Duodenal mucosa (tissue), 2 donors: ENCODE measurements around the gene PSMA8.
"Not testable (repeated sequence)": the region's sequence is repeated elsewhere in the genome, so short reads cannot be mapped to it uniquely, and the experiment has no call there.

Experiments used
- H3K27ac ChIP-seq: one replicate; pipeline ENCODE4 v1.7.0; 2013; ENCODE audit warnings: low read depth, low read length
- H3K27me3 ChIP-seq, 2 donors: one replicate each; pipeline ENCODE4 v1.7.0; 2013; ENCODE audit warnings: low read length in 2 of 2, control low read depth in 1 of 2; ENCODE audit not compliant: insufficient read depth in 2 of 2, control insufficient read depth in 1 of 2
- H3K36me3 ChIP-seq, 2 donors: one replicate each; pipeline ENCODE4 v1.7.0; 2013; ENCODE audit warnings: low read length in 2 of 2, control low read depth in 1 of 2; ENCODE audit not compliant: insufficient read depth in 2 of 2, control insufficient read depth in 1 of 2
- H3K4me1 ChIP-seq, 2 donors: one replicate each; pipeline ENCODE4 v1.7.0; 2013; ENCODE audit warnings: low read length in 2 of 2, control low read depth in 1 of 2; ENCODE audit not compliant: insufficient read depth in 2 of 2, control insufficient read depth in 1 of 2
- H3K4me3 ChIP-seq, 2 donors: one replicate each; pipeline ENCODE4 v1.7.0; 2013; ENCODE audit warnings: low read length in 2 of 2, low read depth in 1 of 2
- H3K9ac ChIP-seq, 2 donors: one replicate each; pipeline ENCODE4 v1.7.0; 2013; ENCODE audit warnings: low read length in 2 of 2, low read depth in 1 of 2
- H3K9me3 ChIP-seq, 2 donors: one replicate each; pipeline ENCODE4 v1.7.0; 2013; ENCODE audit warnings: low read length in 2 of 2, control low read depth in 1 of 2; ENCODE audit not compliant: control insufficient read depth in 1 of 2

The PSMA8 gene

DNA sequence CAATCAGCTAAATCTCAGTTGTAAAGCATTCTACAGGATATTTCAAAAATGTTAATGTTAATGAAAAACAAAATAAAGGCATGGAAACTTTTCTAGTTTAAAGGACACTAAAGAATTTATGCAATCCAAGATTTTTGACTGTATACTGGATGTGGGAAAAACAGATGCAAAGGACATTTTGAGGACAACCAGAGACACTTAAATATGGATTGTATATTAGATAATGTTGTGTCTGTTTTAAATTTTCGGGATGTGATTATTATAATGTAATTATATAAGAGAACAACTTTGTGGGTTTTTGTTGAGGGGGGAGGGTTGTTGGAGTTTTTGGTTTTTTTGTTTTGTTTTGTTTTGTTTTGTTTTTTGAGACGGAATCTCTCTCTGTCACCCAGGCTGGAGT lies 30.9 kb downstream of the PSMA8 start:
- Histone ChIP-seq H3K27ac (no peak overlapping the region), H3K9me3 (no peaks in the 10 kb centered on the region), H3K4me3 (no peak overlapping the region), H3K27me3 (no peaks in the 10 kb centered on the region), H3K4me1 (no peaks in the 10 kb centered on the region), H3K9ac (no peak overlapping the region), H3K36me3 (no peaks in the 10 kb centered on the region)

DNA sequence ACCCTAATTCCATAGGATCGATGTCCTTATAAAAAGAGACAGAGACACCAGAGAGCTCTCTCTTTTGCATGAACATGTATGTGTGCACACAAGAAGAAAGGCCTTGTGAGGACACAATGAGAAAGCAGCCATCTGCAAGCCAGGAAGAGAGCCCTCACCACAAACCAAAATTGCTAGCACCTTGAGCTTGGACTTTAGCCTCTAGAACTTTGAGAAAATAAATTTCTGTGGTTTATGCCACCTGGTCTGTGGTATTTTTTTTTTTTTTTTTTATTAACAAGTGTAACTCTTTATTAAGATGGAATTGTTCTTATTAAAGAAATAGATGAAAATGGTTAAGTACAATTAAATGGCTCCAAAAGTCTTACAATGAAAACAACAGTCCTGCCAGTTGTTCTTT lies 33.9 kb downstream of the PSMA8 start:
- H3K9me3 ChIP-seq, H3K4me3 ChIP-seq, H3K4me1 ChIP-seq, H3K27me3 ChIP-seq, H3K9ac ChIP-seq, H3K36me3 ChIP-seq, H3K27ac ChIP-seq: not testable (repeated sequence)

- Histone ChIP-seq H3K36me3 (no peaks in the 10 kb centered on the region), H3K27ac (no peak overlapping the region), H3K4me1 (no peaks in the 10 kb centered on the region), H3K27me3 (no peaks in the 10 kb centered on the region), H3K9ac (no peak overlapping the region), H3K4me3 (no peak overlapping the region), H3K9me3 (no peaks in the 10 kb centered on the region)
Measured at GRCh38 chr18:26175481-26175880, 41.8 kb downstream of the PSMA8 start.

GRCh38 chr18:26176134-26176533 lies 42.5 kb downstream of the PSMA8 start:
- Histone ChIP-seq H3K4me1 (no peaks in the 10 kb centered on the region), H3K36me3 (no peaks in the 10 kb centered on the region), H3K4me3 (no peak overlapping the region), H3K9ac (no peak overlapping the region), H3K9me3 (no peaks in the 10 kb centered on the region), H3K27ac (no peak overlapping the region), H3K27me3 (no peaks in the 10 kb centered on the region)

DNA sequence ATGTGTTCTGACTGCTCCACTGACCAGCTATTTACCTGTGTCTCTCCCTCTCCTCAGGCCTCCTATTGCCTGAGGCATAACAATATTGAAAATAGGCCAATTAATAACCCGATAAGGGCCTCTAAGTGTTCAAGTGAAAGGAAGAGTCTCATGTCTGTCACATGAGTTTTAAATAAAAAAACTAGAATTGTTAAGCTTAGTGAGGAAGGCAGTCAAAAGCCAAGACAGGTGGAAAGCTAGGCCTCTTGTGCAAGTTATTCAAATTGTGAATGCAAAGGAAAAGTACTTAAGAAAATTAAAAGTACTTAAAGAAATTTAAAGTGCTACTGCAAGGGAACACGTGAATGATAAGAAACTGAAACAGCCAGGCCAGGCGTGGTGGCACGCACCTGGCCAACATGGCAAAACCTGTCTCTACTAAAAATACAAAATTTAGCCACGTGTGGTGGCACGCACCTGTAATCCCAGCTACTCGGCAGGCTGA lies 47.7 kb downstream of the PSMA8 start:
- H3K9ac ChIP-seq, result no peak overlapping the region
- H3K4me1 ChIP-seq, result no peaks in the 10 kb centered on the region
- H3K27me3 ChIP-seq, result no peaks in the 10 kb centered on the region
- H3K27ac ChIP-seq, result no peak overlapping the region
- H3K36me3 ChIP-seq, result no peaks in the 10 kb centered on the region
- H3K4me3 ChIP-seq, result no peak overlapping the region
- no peaks in the 10 kb centered on the region for H3K9me3 ChIP-seq

DNA sequence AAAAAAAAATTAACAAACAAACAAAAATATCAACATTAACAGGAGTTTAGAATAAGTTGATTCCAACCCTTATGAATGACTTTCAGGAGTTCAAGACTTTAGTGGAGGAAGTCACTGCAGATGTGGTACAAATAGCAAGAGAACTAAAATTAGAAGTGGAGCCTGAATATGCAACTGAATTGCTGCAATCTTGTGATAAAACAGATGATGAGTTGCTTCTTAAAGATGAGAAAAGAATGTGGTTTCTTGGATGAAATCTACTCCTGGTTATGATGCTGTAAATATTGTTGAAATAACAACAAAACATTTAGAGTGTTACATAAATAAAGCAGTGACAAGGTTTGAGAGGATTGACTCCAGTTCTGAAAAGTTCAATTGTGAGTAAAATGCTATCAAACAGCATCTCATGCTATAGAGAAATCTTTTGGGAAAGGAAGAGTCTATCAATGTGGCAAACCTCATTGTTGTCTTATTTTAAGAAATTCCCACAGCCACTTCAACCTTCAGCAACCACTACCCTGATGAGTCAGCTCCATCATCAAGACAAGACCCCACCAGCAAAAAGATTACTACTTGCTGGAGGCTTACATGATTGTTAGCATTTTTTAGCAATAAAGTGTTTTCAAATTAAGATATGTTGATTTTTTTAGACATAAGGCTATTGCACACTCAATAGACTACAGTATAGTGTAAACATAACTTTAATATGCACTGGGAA lies 49.9 kb downstream of the PSMA8 start:
- Histone ChIP-seq H3K27ac (no peak overlapping the region), H3K36me3 (no peaks in the 10 kb centered on the region), H3K4me1 (no peaks in the 10 kb centered on the region), H3K4me3 (no peak overlapping the region), H3K9me3 (no peaks in the 10 kb centered on the region), H3K9ac (no peak overlapping the region), H3K27me3 (no peaks in the 10 kb centered on the region)

GRCh38 chr18:26185267-26185666 lies 51.6 kb downstream of the PSMA8 start:
- Histone ChIP-seq H3K9me3 (no peaks in the 10 kb centered on the region), H3K4me1 (no peaks in the 10 kb centered on the region), H3K4me3 (no peak overlapping the region)

GRCh38 chr18:26190506-26190905 lies 56.8 kb downstream of the PSMA8 start:
- H3K4me1 ChIP-seq, result no peaks in the 10 kb centered on the region
- no peaks in the 10 kb centered on the region for H3K9me3 ChIP-seq
- no peak overlapping the region for H3K9ac ChIP-seq
- peak overlapping the region in 1 of 2 donors; percentile 36 for H3K4me3 ChIP-seq
- H3K27me3 ChIP-seq, result no peaks in the 10 kb centered on the region
- H3K36me3 ChIP-seq, result no peaks in the 10 kb centered on the region
- H3K27ac ChIP-seq, result no peak overlapping the region

More at GRCh38 chr18:26185267-26185666, 51.6 kb downstream of the PSMA8 start:
- H3K27ac ChIP-seq, result no peak overlapping the region
- H3K27me3 ChIP-seq, result no peaks in the 10 kb centered on the region
- no peaks in the 10 kb centered on the region for H3K36me3 ChIP-seq
- H3K9ac ChIP-seq, result no peak overlapping the region

- H3K9ac ChIP-seq, result no peak overlapping the region
- no peaks in the 10 kb centered on the region for H3K4me1 ChIP-seq
- no peaks in the 10 kb centered on the region for H3K27me3 ChIP-seq
- no peaks in the 10 kb centered on the region for H3K36me3 ChIP-seq
- H3K27ac ChIP-seq, result no peak overlapping the region
- H3K9me3 ChIP-seq, result no peaks in the 10 kb centered on the region
- no peak overlapping the region for H3K4me3 ChIP-seq
Measured at GRCh38 chr18:26192233-26192632, 58.6 kb downstream of the PSMA8 start.

DNA sequence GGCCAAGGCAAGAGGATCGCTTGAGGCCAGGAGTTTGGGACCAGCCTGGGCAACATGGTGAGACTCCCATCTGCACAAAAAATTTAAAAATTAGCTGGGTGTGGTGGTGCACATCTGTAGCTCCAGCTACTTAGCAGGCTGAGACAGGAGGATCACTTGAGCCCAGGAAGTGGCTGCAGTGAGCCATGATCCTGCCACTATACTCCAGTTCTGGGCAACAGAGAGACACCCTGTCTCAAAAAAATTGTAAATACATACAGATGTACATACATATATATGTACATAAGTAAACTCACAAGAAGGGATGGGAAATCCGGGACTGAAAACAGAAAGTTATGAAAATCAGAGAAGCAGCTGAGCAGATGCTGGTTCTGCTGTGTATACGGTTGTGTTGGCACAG lies 62.9 kb downstream of the PSMA8 start:
- Histone ChIP-seq H3K9me3 (no peaks in the 10 kb centered on the region), H3K27me3 (no peaks in the 10 kb centered on the region), H3K27ac (no peak overlapping the region), H3K36me3 (no peaks in the 10 kb centered on the region), H3K4me1 (no peaks in the 10 kb centered on the region), H3K4me3 (no peak overlapping the region), H3K9ac (no peak overlapping the region)
